Hepatocyte (in vitro differentiated cells): ENCODE measurements around the gene PDLIM7.

ENCODE experiments used
- EZH2 ChIP-seq: fragments of 200-600 bp; sonication (generic); IDR thresholded peaks from 2 replicates; pipeline ENCODE4 v1.6.1; 2016; ENCODE audit warnings: antibody characterized with exemption, mild to moderate bottlenecking, borderline replicate concordance
- EZH2phosphoT487 ChIP-seq: fragments of 200-600 bp; sonication (generic); IDR thresholded peaks from one replicate; pipeline ENCODE4 v1.6.1; 2018; ENCODE audit warnings: antibody characterized with exemption, mild to moderate bottlenecking, low read depth, moderate library complexity; ENCODE audit not compliant: unreplicated experiment, severe bottlenecking
- TF ChIP-seq, protein P1 (sequence below): fragments of 200-600 bp; sonication (generic); IDR thresholded peaks from 2 replicates; pipeline ENCODE4 v1.5.1; 2016; ENCODE audit warnings: antibody characterized with exemption, mild to moderate bottlenecking; ENCODE audit not compliant: poor library complexity

DNA sequence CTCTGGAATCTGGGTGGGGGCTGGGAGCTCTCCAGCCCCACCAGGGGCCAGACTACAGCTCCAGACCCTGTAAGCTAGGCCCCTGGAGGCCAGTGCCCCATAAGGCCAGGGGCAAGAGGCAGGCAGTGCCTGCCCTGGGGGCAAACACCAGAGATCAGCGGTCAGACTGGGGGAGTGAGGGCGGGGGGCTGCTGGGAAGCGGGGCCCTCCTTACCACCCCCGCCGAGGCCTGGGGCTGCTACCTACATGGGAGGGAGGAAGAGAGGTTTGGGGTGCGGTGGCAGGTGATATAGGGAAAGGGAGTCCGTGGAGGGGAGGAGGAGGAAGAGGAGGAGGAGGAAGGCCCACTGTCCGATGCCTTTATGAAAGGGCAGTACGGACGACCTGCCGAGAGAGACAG is 38.0 kb downstream of the PDLIM7 start:
- TF ChIP-seq, protein P1, sequence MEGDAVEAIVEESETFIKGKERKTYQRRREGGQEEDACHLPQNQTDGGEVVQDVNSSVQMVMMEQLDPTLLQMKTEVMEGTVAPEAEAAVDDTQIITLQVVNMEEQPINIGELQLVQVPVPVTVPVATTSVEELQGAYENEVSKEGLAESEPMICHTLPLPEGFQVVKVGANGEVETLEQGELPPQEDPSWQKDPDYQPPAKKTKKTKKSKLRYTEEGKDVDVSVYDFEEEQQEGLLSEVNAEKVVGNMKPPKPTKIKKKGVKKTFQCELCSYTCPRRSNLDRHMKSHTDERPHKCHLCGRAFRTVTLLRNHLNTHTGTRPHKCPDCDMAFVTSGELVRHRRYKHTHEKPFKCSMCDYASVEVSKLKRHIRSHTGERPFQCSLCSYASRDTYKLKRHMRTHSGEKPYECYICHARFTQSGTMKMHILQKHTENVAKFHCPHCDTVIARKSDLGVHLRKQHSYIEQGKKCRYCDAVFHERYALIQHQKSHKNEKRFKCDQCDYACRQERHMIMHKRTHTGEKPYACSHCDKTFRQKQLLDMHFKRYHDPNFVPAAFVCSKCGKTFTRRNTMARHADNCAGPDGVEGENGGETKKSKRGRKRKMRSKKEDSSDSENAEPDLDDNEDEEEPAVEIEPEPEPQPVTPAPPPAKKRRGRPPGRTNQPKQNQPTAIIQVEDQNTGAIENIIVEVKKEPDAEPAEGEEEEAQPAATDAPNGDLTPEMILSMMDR = no peak
- no peak for TF ChIP-seq EZH2
- no peak for TF ChIP-seq EZH2phosphoT487
